GM10847 (cell line): Measurements from ENCODE around the gene KDM2B.

Experiments
- POLR2A ChIP-seq: IDR thresholded peaks from 2 replicates; pipeline ENCODE4 v1.6.1; 2011; ENCODE audit not compliant: insufficient read length; ENCODE audit errors: extremely low read depth

KDM2B gene

GRCh38 chr12:121575051-121575450, 5.8 kb downstream of the KDM2B start:
- no peak for TF ChIP-seq POLR2A

- TF ChIP-seq POLR2A = no peak
Measured at GRCh38 chr12:121574025-121574424, 6.8 kb downstream of the KDM2B start.

DNA sequence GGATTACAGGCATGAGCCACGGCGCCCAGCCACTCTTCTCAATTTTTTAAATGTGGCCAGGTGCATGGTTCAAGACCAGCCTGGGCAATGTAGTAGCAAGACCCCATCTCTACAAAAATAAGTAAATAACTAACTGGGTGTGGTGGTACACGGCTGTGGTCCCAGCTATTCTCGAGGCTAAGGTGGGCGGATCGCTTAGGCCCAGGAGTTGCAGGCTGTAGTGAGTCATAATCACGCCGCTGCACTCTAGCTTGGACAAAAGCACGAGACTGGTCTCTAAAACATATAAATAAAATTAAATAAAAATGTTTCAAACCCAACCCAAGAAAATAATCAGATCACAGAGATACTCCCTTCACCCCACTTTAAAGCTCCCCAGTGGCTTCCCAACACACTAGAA, 8.9 kb downstream of the KDM2B start:
- no peak for TF ChIP-seq POLR2A

DNA sequence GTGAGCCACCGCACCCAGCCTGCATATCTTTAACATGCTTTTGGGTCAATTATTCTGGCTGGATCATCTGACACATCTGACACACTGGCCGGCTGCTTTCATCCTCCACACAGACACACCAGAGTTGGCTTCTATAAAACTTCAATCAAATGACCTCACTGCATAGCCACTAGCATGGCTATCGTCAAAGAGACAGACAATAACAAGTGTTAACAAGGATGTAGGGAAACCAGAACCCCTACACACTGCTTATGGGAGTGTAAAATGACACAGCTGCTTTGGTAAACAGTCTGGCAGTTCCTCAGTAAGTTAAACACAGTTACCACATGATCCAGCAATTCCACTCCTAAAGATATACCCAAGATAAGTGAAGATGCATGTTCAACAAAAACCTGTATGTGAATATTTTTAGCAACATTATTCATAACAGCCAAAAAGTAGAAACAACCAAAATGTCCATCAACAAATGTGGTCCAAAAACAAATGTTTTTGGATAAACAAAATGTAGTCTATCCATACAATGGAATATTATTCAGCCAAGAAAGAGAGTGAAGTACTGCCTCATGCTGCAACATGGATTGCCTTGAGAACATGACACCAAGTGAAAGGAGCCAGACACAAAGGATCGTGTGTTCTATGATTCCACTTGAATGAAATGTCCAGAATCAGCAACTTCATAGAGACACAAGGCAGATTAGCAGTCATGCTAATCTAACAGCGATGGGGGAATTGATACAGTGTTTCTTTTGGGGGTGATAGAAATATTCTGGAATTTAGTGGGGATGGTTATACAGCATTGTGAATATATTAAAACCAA, 10.1 kb downstream of the KDM2B start:
- TF ChIP-seq POLR2A = no peak

- TF ChIP-seq POLR2A = no peak
Measured at GRCh38 chr12:121568971-121569751, 11.7 kb downstream of the KDM2B start.

DNA sequence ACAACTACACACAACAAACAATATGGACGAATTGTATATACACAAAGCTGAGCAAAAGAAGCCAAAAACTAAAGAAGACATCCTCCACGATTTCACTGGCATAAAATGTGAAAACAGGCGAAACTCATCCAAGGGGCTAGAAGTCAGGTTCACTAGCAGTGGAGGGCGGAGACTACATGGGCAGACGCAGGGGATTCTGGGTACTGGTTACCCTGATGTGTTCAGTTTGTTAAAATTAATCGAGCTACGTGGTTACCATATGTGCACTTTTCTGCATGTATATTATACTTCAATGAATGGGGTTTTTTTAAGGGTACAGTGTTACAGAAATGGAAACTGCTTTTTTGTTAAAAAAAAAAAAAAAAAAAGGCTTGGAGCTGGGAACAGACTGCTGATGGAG, 12.3 kb downstream of the KDM2B start:
- no peak for TF ChIP-seq POLR2A

GRCh38 chr12:121565076-121565475, 15.7 kb downstream of the KDM2B start:
- TF ChIP-seq POLR2A = no peak

DNA sequence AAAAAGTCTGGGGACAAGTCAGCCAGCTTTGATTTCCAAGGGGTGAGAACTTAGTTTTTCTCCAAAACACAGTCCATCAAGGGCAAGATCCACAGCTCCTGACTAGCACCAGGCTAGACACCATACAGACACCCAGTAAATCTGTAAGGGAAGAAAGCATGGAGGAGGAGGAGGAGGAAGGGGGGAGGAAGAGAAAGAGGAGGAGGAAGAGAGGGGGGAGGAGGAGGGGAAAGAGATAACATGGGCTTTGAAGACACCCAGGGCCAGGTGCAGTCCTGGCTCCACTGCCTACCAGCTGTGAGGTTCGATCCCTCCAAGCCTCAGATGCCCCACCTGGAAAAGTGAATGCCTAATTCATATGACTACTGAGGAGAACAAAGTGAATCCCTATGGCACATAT, 18.3 kb downstream of the KDM2B start:
- TF ChIP-seq POLR2A = no peak

DNA sequence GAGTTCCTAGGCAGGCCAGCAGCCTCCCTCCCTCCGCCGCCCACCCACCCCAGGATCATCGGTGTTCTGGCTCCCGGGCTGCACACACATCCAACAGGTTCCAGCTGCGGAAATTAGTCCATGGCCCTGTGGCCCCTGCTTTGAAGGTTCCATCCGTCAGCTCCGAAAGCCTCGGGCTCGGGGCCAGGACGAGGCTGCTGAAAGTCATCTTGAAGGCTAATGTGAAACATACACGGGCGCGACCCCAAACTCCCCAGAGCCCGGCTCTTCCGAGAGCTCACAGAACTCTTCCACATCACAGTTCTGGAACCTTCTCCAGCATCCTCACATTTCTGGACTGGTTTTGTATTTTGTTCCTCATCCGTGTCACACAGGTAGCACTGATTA, 19.8 kb downstream of the KDM2B start:
- no peak for TF ChIP-seq POLR2A

GRCh38 chr12:121560392-121561008, 20.3 kb downstream of the KDM2B start:
- TF ChIP-seq POLR2A = no peak

DNA sequence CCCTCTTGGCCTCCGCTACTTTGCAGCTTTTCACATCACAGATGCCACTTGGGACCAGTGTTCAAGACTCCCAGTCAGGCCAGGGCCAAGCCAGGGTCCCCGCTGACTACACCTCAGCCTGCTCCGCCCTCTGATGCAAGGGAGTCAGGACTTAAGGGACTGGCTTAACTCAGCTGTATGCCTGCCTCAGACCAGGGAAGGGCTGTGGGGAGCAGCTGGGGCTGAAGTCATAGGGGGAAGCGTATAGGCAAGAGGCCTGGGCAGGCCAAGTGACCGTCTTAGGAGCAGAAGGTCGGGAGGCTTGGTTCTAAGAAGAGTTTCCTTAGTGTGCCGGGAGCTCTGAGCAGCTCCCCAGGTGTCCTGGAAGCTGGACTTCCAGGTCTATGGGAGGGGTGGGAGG, 21.9 kb downstream of the KDM2B start:
- no peak for TF ChIP-seq POLR2A

- TF ChIP-seq POLR2A = no peak
Measured at GRCh38 chr12:121550974-121551634, 29.7 kb downstream of the KDM2B start.

DNA sequence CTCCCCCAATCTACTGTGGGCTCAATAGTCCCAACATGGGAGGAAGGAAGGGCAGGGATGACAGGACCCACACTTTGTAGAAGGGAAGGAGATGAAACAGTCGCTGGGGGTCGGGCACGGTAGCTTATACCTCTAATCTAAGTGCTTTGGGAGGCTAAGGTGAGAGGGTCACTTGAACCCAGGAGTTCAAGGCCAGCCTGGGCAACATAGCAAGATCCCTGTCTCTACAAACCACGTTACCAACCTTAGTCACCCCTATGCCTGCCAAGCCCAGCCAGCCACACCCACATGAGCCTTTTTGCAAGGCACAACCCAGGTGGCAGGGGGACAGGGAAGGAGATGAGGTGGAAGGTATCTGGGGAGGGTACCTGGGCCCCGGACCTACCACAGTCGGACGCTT, 31.7 kb downstream of the KDM2B start:
- TF ChIP-seq POLR2A = no peak

GRCh38 chr12:121545480-121545879, 35.3 kb downstream of the KDM2B start:
- no peak for TF ChIP-seq POLR2A

- no peak for TF ChIP-seq POLR2A
Measured at GRCh38 chr12:121543786-121544185, 37.0 kb downstream of the KDM2B start.
